Uterus (tissue), 2 donors: ENCODE results near the gene GRPEL2.

Experiments
- CTCF ChIP-seq, 4 experiments: fragments of 200-600 bp in 2 of 4; fragments of 450-650 bp in 2 of 4; sonication (generic) in 2 of 4; IDR thresholded peaks; one replicate each; pipeline ENCODE4 v1.5.1; 2016 to 2019; ENCODE audit warnings: antibody characterized with exemption in 4 of 4, mild to moderate bottlenecking in 2 of 4, moderate library complexity in 1 of 4
- POLR2A ChIP-seq, 2 donors: fragments of 450-650 bp; IDR thresholded peaks; one replicate each; pipeline ENCODE4 v1.6.1; 2016; ENCODE audit warnings: antibody characterized with exemption in 2 of 2, mild to moderate bottlenecking in 1 of 2, moderate library complexity in 1 of 2

GRCh38 chr5:149367249-149367971, 22.1 kb downstream of the GRPEL2 start:
- TF ChIP-seq POLR2A (IDR thresholded peaks at IDR 0.05) = no peak
- TF ChIP-seq CTCF (IDR thresholded peaks at IDR 0.05) = peak; percentile 75 to 83 (median 77)
